CD4-positive, alpha-beta T cell treated with Interleukin-10 for 1 hour (primary cell): ENCODE results near the gene WDR1.

ENCODE experiments used
- DNase-seq: peaks from one replicate; pipeline ENCODE4 v3.0.0-alpha.2; 2020

The WDR1 gene

GRCh38 chr4:10034612-10035104, 81.9 kb downstream of the WDR1 start:
- DNase-seq: no peak

DNA sequence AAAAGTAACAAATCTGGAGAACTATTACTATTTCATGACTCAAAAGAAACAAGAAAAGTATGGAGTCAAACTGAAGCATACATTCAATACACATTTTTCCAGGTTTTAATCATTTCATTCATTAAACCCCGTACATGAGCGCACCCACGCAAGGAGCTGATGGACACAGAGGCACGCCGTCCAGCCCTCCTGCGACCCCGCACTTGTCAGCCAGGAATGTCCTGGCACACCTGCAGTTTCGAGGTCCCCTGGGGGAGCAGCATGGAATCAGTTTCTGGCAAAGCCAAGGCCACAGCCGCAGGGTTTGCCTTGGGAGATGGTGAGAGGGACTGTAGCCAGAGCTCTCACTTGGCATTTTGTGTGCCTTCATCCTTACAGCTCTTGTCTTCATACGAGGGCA, 82.5 kb downstream of the WDR1 start:
- DNase-seq: no peak

DNA sequence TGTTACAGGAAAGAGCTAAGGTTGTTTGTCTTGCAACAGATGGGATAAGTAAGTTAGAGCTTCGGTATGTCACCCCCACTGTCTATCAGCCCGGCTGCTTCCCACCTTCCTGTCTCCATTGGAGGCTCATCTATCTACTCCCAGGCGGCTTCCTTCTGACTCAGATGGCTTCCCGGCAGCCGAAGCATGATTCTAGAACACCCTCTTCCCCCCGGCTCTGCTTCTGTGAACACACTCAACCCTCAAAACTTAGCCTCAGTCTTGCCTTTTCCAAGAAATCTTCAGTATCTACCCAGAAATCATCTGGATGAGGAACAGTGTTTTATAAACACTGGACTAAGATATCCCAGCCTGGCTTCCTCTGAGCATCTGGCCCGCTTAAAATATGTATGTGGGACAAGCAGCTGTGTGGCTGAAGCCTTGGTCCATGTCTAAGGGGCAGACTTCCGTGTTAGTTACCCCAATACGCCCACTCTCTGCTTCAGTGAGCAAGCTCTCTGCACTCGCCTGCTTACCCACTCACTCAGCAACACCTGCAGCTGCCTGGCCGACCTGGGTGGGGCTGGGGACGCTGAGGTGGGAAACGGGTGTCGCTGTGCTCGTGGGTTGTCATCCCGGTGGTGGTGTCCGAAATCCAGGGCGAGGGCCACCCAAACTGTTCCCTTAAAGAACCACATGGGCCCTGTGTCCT, 83.3 kb downstream of the WDR1 start:
- no peak for DNase-seq

- no peak for DNase-seq
Measured at GRCh38 chr4:10032625-10033024, 84.0 kb downstream of the WDR1 start.

DNA sequence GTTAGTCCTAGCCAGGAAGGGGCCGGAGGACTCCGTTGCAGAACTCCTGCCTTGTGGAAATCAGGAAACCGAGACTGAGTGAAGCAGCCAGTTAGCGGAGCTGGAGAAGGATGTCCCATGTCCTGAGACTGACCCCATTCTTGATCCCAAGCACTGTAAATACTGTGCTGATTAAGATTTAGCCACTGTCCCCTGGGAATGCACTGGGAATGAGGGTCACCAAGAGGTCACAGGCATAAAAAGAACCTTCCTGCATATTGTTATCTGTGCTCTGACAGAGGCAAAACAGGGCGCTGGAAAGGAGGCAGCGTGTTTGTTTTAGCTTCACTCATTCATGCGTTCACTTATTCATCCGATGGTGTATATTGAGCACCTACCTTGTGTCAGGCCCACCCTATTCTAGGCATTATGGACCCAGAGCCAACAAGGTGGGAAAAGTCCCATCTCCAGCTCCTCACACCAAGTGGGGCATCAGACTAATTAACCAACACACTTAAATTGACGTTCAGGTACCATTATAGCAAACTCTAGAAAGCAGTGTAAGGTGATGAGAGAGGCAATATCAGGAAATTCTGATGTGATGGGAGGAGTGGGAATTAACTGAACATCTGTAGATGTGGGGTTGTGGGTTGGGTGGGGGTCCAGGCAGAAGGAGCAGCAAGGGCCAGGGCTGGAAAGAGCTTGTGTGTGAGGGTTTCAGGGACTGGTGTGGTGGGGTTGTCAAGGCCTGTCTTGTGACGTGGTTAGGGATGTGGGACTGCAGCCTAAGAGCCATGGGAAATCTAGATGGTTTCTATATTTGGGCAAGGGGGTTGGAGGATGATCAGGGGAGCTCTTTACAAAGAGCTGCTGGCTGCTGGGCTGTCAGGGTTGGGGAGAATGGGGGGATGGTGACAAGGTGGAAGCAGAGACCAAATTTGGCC, 84.7 kb downstream of the WDR1 start:
- DNase-seq: no peak

- no peak for DNase-seq
Measured at GRCh38 chr4:10030972-10031667, 85.5 kb downstream of the WDR1 start.

- DNase-seq: no peak
Measured at GRCh38 chr4:10029403-10029802, 87.2 kb downstream of the WDR1 start.

- no peak for DNase-seq
Measured at GRCh38 chr4:10028910-10029309, 87.7 kb downstream of the WDR1 start.

- DNase-seq: no peak
Measured at GRCh38 chr4:10026485-10026884, 90.1 kb downstream of the WDR1 start.

DNA sequence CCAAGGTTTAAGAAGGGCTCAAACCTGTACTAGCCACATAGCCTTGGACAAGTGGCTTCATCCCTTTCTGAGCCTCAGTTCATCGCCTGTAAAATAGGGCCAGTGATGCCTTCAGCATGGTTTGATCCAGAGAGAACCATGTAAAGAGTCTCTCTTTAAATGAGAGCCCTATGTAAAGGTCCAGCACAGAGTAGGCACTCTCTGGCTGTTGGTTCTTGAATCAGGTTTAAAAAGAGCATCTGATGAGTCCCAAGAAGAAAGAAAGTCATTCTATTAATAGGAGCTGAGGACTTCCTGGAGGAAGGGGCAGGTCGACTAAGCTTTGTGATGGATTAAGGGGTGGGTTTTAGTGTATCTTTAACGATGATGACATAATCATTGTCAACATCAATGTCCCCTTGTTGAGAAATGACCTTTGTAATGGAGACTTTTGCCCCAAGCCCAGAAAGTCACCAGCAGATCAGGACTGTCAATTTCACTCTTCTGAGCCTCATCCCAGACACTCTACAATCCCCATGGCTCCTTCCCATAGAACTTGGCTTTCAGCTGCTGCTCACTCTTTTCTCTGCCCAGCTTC, 91.3 kb downstream of the WDR1 start:
- DNase-seq: no peak
